Putamen (tissue), 1 donor: ENCODE data around the gene LSM2.
A peak's percentile ranks its signal among the peaks of the same experiment; 100 is the strongest.
"Not testable (repeated sequence)": the region's sequence is repeated elsewhere in the genome, so short reads cannot be mapped to it uniquely, and the experiment has no call there.

Experiments
- DNase-seq: peaks from one replicate; pipeline ENCODE4 v3.0.0-alpha.2; 2016; ENCODE audit warnings: low spot score

The LSM2 gene

DNA sequence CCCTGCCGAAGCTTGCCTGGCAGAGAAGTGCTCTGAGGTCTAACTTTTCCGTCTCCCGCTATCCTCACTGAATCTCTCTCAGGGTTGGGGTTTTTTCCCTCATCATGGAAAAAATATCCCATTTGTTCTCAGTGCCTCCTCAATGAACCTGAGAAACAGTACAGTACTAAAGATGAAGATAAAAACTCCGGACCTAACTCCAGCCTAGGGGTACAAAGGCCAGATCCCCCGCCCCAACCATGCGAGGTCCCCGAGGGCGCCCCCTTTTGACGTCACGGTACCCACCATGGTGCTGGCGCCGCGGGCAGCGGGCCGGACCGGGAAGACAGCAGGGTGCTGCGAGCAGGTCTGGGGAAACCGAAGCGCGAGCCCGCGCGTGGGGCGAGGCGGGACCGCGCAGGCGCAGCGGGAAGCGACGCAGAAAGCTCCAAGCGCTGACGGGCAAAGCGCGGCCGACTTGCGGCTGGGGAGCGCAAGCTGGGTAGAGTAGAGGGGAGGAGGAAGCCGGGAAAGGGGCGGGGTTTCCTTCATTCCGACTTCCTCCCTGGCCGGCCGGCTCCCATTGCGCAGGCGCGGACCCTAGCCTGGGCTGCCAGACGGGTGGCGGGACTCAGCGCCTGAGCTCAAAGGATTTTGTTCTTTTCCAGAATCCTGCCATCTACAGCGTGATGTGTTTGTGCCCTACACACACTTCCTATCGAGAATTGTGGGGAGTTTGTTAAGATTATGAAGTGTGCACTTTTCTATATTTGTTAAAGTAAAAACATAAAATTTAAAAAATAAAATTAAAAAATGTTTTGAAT is at the start of gene LSM2:
TSS of gene LSM2 (minus strand) at position 497 of the 803 bp plus-strand sequence. CDS start at position 288, 209 bp downstream.
- DNase-seq, result peak; percentile 98

DNA sequence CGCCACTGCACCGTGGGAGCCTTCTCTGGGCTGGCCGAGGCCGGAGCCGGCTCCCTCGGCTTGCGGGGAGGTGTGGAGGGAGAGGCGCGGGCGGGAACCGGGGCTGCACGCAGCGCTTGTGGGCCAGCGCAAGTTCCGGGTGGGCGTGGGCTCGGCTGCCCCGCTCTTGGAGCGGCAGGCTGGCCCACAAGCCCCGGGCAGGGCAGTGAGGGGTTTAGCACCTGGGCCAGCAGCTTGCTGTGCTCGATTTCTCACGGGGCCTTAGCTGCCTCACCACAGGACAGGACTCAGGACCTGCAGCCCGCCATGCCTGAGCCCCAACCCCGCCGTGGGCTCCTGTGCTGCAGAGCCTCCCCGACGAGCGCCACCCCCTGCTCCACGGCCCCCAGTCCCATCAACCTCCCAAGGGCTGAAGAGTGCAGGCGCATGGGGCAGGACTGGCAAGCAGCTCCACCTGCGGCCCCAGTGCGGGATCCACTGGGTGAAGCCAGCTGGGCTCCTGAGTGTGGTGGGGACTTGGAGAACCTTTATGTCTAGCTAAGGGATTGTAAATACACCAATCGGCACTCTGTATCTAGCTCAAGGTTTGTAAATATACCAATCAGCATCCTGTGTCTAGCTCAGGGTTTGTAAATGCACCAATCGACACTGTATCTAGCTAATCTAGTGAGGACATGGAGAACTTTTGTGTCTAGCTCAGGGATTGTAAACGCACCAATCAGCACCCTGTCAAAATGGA is 45.4 kb upstream of the LSM2 start:
- not testable (repeated sequence) for DNase-seq

DNA sequence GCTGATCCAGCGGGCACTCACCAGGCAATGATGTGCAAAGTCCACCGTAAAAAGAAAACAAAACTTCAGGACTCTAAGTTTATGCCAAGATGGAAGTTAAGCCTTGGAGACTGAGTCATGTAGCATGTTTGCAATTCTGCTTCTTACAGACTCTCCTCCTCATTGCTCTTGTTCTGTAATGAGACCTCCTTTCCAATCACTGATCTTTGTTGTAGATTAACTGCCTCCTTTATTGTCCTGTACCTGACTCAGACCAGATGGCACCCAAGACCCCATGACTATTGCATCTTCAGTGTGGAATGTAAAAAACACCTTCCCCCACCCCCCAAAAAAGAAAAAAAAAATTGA is 44.7 kb upstream of the LSM2 start:
- no peak for DNase-seq

DNA sequence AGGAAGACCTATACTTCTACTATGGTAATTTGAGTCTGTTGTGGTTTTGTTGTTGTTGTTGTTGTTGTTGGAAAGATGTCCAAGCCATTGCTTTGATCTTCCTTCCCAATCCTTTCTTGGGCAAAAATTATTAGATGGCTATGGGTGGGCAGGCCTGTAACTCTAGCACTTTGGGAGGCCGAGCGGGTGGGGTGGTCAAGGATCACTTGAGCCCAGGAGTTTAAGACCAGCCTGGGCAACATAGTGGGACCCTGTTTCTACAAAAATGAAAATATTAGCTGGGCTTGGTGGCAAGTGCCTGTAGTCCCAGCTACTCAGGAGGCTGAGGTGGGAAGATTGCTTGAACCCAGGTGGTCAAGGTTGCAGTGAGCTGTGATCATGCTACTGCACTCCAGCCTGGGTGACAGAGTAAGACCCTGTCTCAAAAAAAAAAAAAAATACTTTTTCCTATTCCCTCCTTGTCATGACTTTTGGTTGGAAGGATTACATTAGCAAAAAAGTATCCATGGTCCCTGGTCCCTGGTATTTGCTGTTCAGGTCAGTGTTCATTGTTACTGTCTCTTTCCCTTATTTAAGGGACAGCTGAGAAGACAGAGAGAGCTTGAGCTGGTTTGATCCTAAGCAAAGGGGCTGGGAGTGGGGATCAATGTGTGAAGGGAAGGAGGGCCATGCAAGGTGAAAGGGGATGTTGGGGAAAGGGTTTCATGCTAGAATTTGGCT is 44.2 kb upstream of the LSM2 start:
- no peak for DNase-seq

DNA sequence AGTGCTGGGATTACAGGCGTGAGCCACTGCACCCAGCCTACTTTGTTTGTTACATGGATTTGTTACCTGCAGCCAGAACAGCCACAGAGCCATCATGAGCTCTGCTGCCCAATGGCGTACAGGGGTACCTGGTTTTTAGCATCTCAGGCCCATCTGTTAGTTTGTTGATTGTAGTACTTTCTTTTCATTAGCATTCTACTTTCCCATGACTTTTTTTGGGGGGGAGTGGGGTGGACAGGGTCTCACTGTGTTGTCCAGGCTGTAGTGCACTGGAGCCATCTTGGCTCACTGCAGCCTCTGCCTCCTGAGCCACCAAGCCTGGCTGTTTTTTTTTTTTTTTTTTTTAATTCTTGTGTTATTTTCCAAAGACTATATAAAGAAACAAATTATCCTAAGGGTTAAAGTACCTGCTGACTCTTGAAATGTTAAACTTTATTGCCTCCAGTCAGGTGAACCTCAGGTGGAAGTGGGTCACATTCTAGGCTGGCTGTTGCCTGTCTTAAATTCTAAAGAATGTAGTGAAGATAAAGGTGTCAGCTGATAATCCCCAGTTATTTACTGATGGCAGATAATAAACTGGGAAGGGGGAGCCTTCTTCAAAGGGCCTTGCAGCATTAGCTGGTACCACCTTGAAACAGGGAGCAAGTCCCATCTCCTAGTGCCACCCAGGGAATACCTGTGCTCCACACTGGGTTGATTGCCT is 40.7 kb upstream of the LSM2 start:
- no peak for DNase-seq

DNA sequence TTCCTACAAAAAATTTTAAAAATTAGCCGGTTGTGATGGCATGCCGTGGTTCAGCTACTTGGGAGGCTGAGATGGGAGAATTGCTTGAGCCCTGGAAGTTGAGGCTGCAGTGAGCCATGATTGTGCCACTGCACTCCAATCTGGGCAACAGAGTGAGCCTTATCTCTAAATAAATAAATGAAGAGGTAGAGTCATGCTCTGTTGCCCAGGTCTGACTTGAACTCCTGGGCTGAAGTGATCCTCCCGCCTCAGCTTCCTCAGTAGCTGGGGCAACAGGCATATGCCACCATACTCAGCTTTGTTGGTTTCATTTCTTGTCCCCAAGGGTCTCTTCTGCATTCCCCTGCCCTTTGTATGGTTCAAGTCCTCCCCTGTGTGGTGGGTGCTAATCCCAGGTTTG is 37.7 kb upstream of the LSM2 start:
- no peak for DNase-seq

DNA sequence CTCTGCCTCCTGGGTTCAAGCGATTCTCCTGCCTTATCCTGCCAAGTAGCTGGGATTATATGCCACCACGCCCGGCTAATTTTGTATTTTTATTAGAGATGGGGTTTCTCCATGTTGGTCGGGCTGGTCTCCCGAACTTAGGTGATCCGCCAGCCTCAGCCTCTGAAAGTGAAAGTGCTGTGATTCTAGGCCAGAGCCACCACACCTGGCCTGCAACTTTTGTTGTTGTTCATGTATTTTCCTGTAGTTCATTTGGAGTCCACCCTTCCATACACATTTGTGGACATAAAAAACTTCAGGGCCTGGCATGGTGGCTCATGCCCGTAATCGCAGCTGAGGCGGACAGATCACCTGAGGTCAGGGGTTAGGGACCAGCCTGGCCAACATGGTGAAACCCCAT is 35.3 kb upstream of the LSM2 start:
- DNase-seq, result no peak

DNA sequence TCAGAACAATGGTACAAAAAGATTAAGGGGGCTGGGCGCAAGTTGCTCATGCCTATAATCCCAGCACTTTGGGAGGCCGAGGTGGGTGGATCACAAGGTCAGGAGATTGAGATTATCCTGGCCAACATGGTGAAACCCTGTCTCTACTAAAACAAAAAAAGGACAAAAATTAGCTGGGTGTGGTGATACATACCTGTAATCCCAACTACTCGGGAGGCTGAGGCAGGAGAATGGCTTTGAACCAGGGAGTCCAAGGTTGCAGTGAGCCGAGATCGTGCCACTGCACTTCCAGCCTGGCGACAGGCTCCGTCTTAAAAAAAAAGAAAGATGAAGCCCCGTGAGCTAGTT is 33.0 kb upstream of the LSM2 start:
- not testable (repeated sequence) for DNase-seq

DNA sequence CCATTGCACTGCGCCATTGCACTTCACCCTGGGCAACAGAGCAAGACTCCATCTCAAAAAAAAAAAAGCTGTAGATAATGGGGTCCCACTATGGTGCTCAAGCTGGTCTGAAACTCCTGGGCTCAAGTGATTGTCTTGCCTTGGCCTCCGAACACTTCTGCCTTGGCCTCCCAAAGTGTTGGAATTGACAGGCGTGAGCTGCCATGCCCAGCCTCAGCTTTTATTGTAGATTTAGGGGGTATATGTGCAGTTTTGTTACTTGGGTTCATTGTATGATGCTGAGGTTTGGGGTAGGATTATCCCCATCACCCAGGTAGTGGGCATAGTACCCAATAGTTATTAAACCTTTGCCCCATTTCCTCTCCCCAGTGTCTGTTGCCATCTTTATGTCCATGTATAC is 32.2 kb upstream of the LSM2 start:
- no peak for DNase-seq

DNA sequence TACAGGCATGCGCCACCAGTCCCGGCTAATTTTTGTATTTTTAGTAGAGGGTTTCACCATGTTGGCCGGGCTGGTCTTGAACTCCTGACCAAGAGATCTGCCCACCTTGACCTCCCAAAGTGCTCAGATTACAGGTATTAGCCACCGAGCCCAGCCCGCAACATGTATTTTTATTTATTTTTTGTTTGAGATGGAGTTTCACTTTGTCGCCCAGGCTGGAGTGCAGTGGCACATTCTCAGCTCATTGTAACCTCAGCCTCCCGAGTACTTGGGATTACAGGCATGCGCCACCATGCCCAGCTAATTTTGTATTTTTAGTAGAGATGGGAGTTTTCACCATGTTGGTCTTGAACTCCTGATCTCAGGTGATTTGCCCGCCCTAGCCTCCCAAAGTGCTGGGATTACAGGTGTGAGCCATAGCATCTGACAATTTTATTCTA is 31.4 kb upstream of the LSM2 start:
- not testable (repeated sequence) for DNase-seq

DNA sequence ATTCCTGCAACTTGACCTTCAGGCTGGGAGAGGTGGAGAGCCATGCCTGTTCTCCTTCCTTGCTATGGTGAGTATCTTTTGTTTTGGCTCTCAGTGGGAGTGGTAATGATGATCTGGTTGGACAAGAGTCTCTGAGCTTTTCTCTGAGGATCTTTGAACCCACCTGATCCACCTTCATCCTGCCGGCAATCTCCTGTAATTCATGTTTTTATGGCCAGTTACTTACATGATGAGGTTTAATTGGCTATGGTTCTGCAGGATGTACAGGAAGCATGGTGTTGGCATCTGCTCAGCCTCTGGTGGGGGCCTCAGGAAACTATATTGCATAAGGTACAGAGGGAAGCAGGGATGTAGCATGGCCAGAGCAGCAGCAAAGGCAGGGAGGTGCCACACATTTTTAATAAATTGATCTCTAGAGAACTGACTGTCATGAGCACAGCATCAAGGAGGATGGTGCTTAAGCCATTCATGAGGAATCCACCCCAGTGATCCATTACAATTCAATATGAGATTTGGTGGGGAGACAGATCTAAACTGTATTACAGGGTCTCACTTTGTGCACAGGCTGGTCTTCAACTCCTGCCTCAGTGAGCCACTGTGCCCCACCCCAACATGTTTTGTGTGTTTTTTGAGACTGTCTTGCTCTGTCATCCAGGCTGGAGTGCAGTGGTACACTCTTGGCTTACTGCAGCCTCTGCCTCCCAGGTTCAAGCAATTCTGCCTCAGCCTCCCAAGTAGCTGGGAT is 30.8 kb upstream of the LSM2 start:
- DNase-seq, result no peak

DNA sequence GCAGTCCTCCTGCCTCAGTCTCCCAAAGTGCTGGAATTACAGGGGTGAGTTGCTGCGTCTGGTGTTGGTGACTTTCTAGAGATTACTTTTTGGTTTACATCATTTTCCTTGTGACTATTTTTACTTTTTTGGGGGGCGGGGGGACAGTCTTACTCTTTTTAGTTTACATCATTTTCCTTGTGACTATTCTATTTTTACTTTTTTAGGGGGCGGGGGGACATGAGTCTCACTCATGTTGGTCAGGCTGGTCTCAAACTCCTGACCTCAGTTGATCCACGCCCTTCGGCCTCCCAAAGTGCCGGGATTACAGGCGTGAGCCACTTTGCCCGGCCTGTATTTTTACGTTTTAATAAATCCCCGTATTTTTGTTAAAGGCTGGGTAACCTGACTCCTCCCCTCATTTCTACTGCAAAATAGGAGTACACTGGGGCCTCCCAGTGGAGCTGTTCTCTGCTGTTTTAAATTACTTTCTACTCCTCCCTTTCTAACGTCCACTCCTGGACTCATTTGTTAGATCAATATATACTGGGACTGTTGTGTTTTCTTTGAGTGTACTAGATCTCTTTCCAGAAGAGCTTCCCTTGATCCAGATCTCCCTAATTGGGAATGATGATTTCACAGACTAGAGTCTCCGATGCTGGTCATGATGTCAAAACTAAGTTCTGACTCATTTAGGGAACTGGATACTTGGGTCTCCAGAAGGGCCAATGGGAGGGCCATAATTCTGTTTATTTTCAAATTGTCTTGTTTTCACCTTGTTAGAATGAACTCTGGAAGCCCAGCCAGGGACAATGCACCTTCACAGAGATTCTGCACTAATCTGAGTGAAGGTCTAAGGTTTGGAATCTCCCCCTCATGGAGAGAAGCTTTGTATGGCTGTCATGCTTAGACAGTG is 30.0 kb upstream of the LSM2 start:
- no peak for DNase-seq

DNA sequence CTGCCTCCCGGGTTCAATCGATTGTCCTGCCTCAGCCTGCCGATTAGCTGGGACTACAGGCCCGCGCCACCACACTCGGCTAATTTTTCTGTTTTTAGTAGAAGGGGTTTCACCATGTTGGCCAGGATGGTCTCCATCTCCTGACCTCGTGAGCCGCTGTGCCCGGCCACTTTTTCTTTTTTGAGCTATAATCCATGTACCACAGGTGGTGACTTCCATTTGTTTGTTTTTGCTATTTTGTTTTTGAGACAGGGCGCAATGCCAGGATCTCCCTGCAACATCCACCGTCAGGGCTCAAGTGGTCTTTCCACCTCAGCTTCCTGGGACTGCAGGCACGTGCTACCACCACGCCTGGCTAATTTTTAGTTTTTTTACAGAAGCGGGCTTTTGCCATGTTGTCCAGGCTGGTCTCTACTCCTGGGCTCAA is 29.3 kb upstream of the LSM2 start:
- DNase-seq, result no peak

DNA sequence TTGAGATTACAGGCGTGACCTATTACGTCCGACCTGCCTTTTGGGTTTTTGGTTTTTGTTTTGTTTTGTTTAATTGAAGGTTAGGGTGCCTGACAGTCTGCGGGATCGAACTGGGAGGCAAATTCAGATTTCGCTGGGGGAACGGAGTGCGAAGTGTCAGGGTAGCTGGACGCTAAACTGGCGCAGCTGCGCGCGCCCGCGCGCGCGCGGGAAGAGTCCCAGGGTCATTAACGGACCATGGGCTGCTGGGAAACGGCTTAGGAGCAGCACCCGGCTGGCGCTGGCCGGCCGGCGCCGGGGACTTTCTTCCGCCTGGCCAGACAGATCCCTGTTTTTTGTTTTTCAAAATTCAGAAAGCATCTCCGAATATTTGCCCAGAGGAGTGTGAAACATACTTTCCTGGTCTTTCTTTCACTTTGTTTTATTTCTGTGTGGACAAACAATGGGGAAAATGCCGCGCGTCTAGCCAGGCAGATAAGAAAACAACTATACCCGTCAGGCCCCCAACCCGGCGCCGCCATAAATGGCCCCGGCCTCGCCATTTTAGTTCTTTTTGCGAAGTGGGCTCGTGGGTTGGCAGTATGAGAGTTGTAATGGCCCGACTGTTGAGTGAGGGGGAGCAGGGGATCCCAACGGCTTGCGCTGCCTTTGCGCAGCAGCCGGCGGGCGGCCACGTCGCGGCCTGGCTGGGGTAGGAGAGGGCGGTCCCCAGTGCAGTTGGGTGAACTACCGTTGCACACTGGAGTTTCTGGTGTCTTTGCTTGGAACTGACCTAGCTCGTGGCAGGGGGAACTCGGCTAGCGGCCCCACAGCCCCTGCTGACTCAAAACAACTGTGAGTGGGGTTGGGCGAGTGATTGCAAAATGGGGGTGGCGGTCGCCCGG is 27.8 kb upstream of the LSM2 start:
- peak; percentile 90 for DNase-seq

DNA sequence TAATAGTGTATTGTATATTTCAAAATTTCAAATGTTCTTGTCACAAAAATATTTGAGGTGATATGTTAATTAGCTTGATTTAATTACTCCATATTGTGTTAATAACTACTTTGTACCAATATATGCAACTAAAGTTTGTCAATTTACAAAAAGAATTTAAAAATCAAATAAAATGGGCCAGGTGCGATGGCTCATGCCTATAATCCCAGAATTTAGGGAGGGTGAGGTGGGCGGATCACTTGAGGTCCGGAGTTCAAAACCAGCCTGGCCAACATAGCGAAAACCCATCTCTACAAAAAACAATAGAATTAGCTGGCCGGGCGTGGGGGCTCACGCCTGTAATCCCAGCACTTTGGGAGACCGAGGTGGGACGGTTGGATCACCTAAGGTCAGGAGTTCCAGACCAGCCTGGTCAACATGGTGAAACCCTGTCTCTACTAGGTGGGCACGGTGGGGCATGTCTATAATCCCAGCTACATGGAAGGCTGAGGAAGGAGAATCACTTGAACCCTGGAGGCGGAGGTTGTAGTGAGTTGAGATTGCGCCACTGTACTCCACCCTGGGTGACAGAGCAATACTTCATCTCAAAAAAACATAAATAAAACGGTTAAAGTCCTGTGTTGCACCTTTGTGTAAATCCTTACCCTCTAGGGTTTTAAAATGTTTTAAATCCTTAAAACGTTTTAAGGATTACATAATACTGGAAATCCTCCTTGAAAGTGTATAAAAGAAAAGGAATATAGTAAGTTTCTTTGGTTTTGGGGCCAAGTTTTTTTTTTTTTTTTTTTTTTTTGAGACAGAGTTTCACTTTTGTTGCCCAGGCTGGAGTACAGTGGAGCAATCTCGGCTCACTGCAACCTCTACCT is 24.8 kb upstream of the LSM2 start:
- DNase-seq, result no peak

DNA sequence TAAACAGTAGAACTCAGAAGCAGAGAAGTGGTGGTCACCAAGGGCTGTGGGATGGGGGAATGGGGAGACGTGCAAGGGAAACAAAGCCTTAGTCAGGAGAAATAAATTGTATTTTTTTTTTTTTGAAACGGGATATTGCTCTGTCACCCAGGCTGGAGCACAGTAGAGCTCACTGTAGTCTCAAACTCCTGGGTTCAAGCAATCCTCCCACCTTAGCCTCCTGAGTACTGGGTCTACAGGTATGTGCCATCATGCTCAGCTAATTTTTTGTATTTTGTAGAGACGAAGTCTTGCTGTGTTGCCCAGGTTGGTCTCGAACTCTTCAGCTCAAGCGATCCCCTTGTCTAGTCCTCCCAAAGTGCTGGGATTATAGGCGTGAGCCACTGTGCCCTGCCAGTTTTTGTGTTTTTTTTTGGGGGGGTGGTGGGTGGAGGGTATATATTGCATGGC is 24.1 kb upstream of the LSM2 start:
- no peak for DNase-seq

DNA sequence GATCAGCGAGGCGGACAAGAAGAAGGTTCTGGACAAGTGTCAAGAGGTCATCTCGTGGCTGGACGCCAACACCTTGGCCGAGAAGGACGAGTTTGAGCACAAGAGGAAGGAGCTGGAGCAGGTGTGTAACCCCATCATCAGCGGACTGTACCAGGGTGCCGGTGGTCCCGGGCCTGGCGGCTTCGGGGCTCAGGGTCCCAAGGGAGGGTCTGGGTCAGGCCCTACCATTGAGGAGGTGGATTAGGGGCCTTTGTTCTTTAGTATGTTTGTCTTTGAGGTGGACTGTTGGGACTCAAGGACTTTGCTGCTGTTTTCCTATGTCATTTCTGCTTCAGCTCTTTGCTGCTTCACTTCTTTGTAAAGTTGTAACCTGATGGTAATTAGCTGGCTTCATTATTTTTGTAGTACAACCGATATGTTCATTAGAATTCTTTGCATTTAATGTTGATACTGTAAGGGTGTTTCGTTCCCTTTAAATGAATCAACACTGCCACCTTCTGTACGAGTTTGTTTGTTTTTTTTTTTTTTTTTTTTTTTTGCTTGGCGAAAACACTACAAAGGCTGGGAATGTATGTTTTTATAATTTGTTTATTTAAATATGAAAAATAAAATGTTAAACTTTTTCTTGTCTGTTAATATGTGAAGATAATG is 23.0 kb upstream of the LSM2 start:
- DNase-seq, result peak; percentile 66
